ENCODE measurements around the gene CSMD2. TPM values are rescaled to one million over a fixed set of nuclear protein-coding genes. Genes with fewer than 3 reads are reported as not detected.

CSMD2 gene
- polyA plus RNA-seq, 1 of the 3 experiments (the other 2 are of a cell fraction), result not detected

GRCh38 chr1:34037109-34037508 is 127.9 kb downstream of the CSMD2 start (continued):
- TF ChIP-seq TEAD4 (IDR thresholded peaks at IDR 0.05; ENCODE audit: borderline replicate concordance, insufficient read depth) (no peak), EZH2phosphoT487 (IDR thresholded peaks at IDR 0.05; ENCODE audit: borderline replicate concordance, low read depth) (no peak), NFIC (IDR thresholded peaks at IDR 0.05; ENCODE audit: borderline replicate concordance) (no peak), USF1 (IDR thresholded peaks at IDR 0.05; ENCODE audit: borderline replicate concordance, low read depth) (no peak)

- ChIA-PET CTCF (no interaction called here), POLR2A (no interaction called here)
- no peak overlapping the region for H3K9ac ChIP-seq
- H3K4me3 ChIP-seq (ENCODE audit: low read depth in 2 of 2, low read length in 1 of 2), result no peak overlapping the region
- TF ChIP-seq YY1 (IDR thresholded peaks at IDR 0.05; ENCODE audit: low read depth) (no peak), EP300 (IDR thresholded peaks at IDR 0.05; ENCODE audit: borderline replicate concordance in 1 of 2, low read depth in 1 of 2, low read length in 1 of 2) (no peak), SIN3A (IDR thresholded peaks at IDR 0.05; ENCODE audit: borderline replicate concordance, low read depth, low read length) (no peak), MAX (IDR thresholded peaks at IDR 0.05; ENCODE audit: low read depth) (no peak), NRF1 (IDR thresholded peaks at IDR 0.05; ENCODE audit: low read depth, low read length) (no peak), CTCF (IDR thresholded peaks at IDR 0.05) (no peak), USF2 (IDR thresholded peaks at IDR 0.05; ENCODE audit: borderline replicate concordance, low read depth, low read length) (no peak), GATA2 (CRISPR knock-in tag; IDR thresholded peaks at IDR 0.05) (no peak), RFX5 (IDR thresholded peaks at IDR 0.05; ENCODE audit: low read length) (no peak), TAF1 (IDR thresholded peaks at IDR 0.05; ENCODE audit: borderline replicate concordance, low read depth, low read length) (no peak), ELF1 (IDR thresholded peaks at IDR 0.05) (no peak), TEAD4 (IDR thresholded peaks at IDR 0.05; ENCODE audit: borderline replicate concordance, insufficient read depth) (no peak), POLR2AphosphoS5 (IDR thresholded peaks at IDR 0.05; ENCODE audit: low read depth, low read length) (no peak), SMC3 (IDR thresholded peaks at IDR 0.05; ENCODE audit: low read depth, low read length) (no peak)
- WGBS (ENCODE audit: low lambda C conversion rate), result 43% methylated on average over 5 of the region's 5 CpGs
- H3K27me3 ChIP-seq (ENCODE audit: insufficient read depth), result no peaks in the 10 kb centered on the region
- no peaks in the 10 kb centered on the region for H4K20me1 ChIP-seq (ENCODE audit: insufficient read depth)
- no peaks in the 10 kb centered on the region for H3K79me2 ChIP-seq (ENCODE audit: insufficient read depth)
- H3K4me2 ChIP-seq, result no peak overlapping the region
- H3K36me3 ChIP-seq (replicated peaks in 1 of 2; ENCODE audit: control insufficient read depth in 1 of 2, insufficient read depth in 2 of 2, low read length in 1 of 2), result no peaks in the 10 kb centered on the region
- no peaks in the 10 kb centered on the region for H3K9me3 ChIP-seq
- H3F3A ChIP-seq (replicated peaks; ENCODE audit: insufficient read depth), result no peaks in the 10 kb centered on the region
- DNase-seq, result no peak
- no peaks in the 10 kb centered on the region for H3K9me2 ChIP-seq
- H2AFZ ChIP-seq (ENCODE audit: low read depth), result no peak overlapping the region
- no peaks in the 10 kb centered on the region for H3K4me1 ChIP-seq (ENCODE audit: control insufficient read depth in 1 of 2, insufficient read depth in 2 of 2, low read depth in 1 of 2, low read length in 1 of 2)
- H3K27ac ChIP-seq (ENCODE audit: low read depth in 2 of 2, low read length in 1 of 2), result no peak overlapping the region
Observed at GRCh38 chr1:34034036-34034435, 131.0 kb downstream of the CSMD2 start.
